ENCODE data around the gene TMEM35B. TPM values are rescaled to one million over a fixed set of nuclear protein-coding genes. Genes with fewer than 3 reads are reported as not detected.
A peak's percentile ranks its signal among the peaks of the same experiment; 100 is the strongest.

The TMEM35B gene
- total RNA-seq, 1 experiment from 2014 or later: 8.7 TPM

- DNase-seq (ENCODE audit: low spot score) (no peak), ATAC-seq (no peak)
- ChIA-PET POLR2A (no interaction called here), CTCF (no interaction called here)
- H3K27ac Mint-ChIP-seq: no peak overlapping the region
- no peaks in the 10 kb centered on the region for H3K9me3 Mint-ChIP-seq
- no peaks in the 10 kb centered on the region for H3K36me3 Mint-ChIP-seq
- no peak for TF ChIP-seq FOXP1 (CRISPR knock-in tag; IDR thresholded peaks at IDR 0.05; ENCODE audit: borderline replicate concordance)
- TF ChIP-seq JAZF1 (CRISPR knock-in tag; IDR thresholded peaks at IDR 0.05): no peak
- TF ChIP-seq TEAD1 (CRISPR knock-in tag; IDR thresholded peaks at IDR 0.05): no peak
- no peak for TF ChIP-seq ZNF219 (CRISPR knock-in tag; IDR thresholded peaks at IDR 0.05; ENCODE audit: borderline replicate concordance)
- no peak for TF ChIP-seq GTF2I (CRISPR knock-in tag; conservative IDR thresholded peaks at IDR 0.05)
- H3K4me1 Mint-ChIP-seq: peaks cover 17% of the 10 kb centered on the region
- no peaks in the 10 kb centered on the region for H3K27me3 Mint-ChIP-seq (ENCODE audit: low read depth)
- H3K4me3 Mint-ChIP-seq: no peak overlapping the region
Observed at GRCh38 chr1:34978921-34979320, 6.2 kb downstream of the TMEM35B start.

GRCh38 chr1:34977858-34978257 is 7.3 kb downstream of the TMEM35B start:
- H3K9me3 Mint-ChIP-seq: no peaks in the 10 kb centered on the region
- no peak overlapping the region for H3K4me3 Mint-ChIP-seq
- ChIA-PET POLR2A (no interaction called here), CTCF (no interaction called here)
- peaks cover 13% of the 10 kb centered on the region for H3K4me1 Mint-ChIP-seq
- no peak for TF ChIP-seq NFATC4 (CRISPR knock-in tag; IDR thresholded peaks at IDR 0.05)
- TF ChIP-seq, protein P1, sequence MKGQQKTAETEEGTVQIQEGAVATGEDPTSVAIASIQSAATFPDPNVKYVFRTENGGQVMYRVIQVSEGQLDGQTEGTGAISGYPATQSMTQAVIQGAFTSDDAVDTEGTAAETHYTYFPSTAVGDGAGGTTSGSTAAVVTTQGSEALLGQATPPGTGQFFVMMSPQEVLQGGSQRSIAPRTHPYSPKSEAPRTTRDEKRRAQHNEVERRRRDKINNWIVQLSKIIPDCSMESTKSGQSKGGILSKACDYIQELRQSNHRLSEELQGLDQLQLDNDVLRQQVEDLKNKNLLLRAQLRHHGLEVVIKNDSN (CRISPR knock-in tag; IDR thresholded peaks at IDR 0.05): no peak
- H3K27me3 Mint-ChIP-seq (ENCODE audit: low read depth): no peaks in the 10 kb centered on the region
- no peaks in the 10 kb centered on the region for H3K36me3 Mint-ChIP-seq
- H3K27ac Mint-ChIP-seq: no peak overlapping the region
- no peak for ATAC-seq
- DNase-seq (ENCODE audit: low spot score): no peak

DNA sequence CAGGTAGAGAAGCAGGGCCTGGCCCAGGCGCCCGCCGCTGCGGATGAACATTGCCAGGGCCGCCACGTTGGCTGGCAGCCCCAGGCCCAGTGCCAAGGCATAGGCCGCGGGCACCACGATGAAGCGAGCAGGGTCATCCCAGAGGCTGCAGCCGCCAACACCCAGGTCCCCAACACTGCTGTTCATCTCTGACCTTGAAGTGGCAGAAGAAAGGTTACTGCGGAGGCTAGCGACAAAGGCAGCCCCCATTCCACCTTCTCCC is 8.0 kb downstream of the TMEM35B start:
- H3K4me3 Mint-ChIP-seq: no peak overlapping the region
- no peaks in the 10 kb centered on the region for H3K36me3 Mint-ChIP-seq
- ChIA-PET CTCF (no interaction called here), POLR2A (no interaction called here)
- TF ChIP-seq ETV6 (CRISPR knock-in tag; IDR thresholded peaks at IDR 0.05) (no peak), MXD4 (CRISPR knock-in tag; IDR thresholded peaks at IDR 0.05; ENCODE audit: borderline replicate concordance) (no peak), ZNF121 (CRISPR knock-in tag; IDR thresholded peaks at IDR 0.05) (no peak), GRHL2 (CRISPR knock-in tag; IDR thresholded peaks at IDR 0.05; ENCODE audit: insufficient replicate concordance, severe bottlenecking) (no peak), HMGA2 (CRISPR knock-in tag; IDR thresholded peaks at IDR 0.05) (no peak), ESRRA (CRISPR knock-in tag; IDR thresholded peaks at IDR 0.05; ENCODE audit: borderline replicate concordance) (no peak)
- TF ChIP-seq, protein P2, sequence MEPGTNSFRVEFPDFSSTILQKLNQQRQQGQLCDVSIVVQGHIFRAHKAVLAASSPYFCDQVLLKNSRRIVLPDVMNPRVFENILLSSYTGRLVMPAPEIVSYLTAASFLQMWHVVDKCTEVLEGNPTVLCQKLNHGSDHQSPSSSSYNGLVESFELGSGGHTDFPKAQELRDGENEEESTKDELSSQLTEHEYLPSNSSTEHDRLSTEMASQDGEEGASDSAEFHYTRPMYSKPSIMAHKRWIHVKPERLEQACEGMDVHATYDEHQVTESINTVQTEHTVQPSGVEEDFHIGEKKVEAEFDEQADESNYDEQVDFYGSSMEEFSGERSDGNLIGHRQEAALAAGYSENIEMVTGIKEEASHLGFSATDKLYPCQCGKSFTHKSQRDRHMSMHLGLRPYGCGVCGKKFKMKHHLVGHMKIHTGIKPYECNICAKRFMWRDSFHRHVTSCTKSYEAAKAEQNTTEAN (CRISPR knock-in tag; IDR thresholded peaks at IDR 0.05): no peak
- H3K27ac Mint-ChIP-seq: no peak overlapping the region
- no peak for DNase-seq (ENCODE audit: low spot score)
- no peak for ATAC-seq
- H3K4me1 Mint-ChIP-seq: peaks cover 13% of the 10 kb centered on the region
- peaks cover 3% of the 10 kb centered on the region; the same call in 1 of the 2 replicates for H3K27me3 Mint-ChIP-seq (ENCODE audit: low read depth)
- no peaks in the 10 kb centered on the region for H3K9me3 Mint-ChIP-seq

- H3K27ac Mint-ChIP-seq: no peak overlapping the region
- no peaks in the 10 kb centered on the region for H3K36me3 Mint-ChIP-seq
- DNase-seq (ENCODE audit: low spot score) (no peak), ATAC-seq (peak; percentile 28)
- no peak overlapping the region for H3K4me3 Mint-ChIP-seq
- CTCF ChIA-PET: interaction anchor here (2.3 kb wide), 1 partner anchor 124 kb away, joined by 8 read pairs; no protein-coding TSS in a partner anchor
- peaks cover 3% of the 10 kb centered on the region; the same call in 1 of the 2 replicates for H3K27me3 Mint-ChIP-seq (ENCODE audit: low read depth)
- no peaks in the 10 kb centered on the region for H3K9me3 Mint-ChIP-seq
- peaks cover 16% of the 10 kb centered on the region for H3K4me1 Mint-ChIP-seq
- POLR2A ChIA-PET: no interaction called here
- TF ChIP-seq CBFB (CRISPR knock-in tag; IDR thresholded peaks at IDR 0.05; ENCODE audit: low read depth) (no peak), ZNF138 (CRISPR knock-in tag; conservative IDR thresholded peaks at IDR 0.05) (no peak), IRF1 (CRISPR knock-in tag; IDR thresholded peaks at IDR 0.05) (no peak), SP1 (CRISPR knock-in tag; conservative IDR thresholded peaks at IDR 0.05) (no peak), CREB1 (CRISPR knock-in tag; IDR thresholded peaks at IDR 0.05) (no peak)
- TF ChIP-seq, protein P3, sequence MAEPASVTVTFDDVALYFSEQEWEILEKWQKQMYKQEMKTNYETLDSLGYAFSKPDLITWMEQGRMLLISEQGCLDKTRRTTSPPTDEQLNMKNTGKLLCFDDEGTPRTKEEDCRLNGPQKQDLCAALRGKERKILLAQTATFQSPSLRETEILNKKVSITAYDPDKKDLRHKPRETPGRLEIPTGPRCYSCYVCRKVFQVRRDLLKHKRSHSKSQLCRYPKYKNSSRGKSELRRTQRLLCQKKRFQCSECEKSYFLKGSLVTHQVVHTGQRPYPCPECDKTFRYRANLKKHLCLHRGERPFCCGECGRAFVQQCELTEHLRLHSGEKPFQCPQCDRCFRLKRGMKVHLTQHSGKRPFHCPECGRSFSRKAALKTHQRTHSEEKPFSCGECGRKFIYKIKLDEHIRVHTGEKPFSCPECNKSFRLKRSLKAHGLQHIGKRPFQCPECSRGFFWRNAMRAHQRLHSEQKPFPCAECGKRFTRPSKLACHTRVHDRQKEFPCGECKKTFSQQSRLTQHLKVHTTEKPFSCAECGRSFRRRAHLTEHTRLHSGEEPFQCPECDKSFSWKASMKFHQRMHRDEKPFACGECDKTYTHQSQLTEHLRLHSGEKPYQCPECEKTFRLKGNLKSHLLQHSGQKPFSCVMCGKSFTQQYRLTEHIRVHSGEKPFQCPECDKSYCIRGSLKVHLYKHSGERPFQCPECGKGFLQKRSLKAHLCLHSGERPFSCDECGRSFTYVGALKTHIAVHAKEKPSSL (CRISPR knock-in tag; conservative IDR thresholded peaks at IDR 0.05): no peak
- TF ChIP-seq, protein P4, sequence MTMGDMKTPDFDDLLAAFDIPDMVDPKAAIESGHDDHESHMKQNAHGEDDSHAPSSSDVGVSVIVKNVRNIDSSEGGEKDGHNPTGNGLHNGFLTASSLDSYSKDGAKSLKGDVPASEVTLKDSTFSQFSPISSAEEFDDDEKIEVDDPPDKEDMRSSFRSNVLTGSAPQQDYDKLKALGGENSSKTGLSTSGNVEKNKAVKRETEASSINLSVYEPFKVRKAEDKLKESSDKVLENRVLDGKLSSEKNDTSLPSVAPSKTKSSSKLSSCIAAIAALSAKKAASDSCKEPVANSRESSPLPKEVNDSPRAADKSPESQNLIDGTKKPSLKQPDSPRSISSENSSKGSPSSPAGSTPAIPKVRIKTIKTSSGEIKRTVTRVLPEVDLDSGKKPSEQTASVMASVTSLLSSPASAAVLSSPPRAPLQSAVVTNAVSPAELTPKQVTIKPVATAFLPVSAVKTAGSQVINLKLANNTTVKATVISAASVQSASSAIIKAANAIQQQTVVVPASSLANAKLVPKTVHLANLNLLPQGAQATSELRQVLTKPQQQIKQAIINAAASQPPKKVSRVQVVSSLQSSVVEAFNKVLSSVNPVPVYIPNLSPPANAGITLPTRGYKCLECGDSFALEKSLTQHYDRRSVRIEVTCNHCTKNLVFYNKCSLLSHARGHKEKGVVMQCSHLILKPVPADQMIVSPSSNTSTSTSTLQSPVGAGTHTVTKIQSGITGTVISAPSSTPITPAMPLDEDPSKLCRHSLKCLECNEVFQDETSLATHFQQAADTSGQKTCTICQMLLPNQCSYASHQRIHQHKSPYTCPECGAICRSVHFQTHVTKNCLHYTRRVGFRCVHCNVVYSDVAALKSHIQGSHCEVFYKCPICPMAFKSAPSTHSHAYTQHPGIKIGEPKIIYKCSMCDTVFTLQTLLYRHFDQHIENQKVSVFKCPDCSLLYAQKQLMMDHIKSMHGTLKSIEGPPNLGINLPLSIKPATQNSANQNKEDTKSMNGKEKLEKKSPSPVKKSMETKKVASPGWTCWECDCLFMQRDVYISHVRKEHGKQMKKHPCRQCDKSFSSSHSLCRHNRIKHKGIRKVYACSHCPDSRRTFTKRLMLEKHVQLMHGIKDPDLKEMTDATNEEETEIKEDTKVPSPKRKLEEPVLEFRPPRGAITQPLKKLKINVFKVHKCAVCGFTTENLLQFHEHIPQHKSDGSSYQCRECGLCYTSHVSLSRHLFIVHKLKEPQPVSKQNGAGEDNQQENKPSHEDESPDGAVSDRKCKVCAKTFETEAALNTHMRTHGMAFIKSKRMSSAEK (CRISPR knock-in tag; IDR thresholded peaks at IDR 0.05; ENCODE audit: borderline replicate concordance): no peak
Observed at GRCh38 chr1:34976384-34977209, 8.6 kb downstream of the TMEM35B start.
